Measurements from ENCODE around the gene ATP6V0D1.

ATP6V0D1 gene

DNA sequence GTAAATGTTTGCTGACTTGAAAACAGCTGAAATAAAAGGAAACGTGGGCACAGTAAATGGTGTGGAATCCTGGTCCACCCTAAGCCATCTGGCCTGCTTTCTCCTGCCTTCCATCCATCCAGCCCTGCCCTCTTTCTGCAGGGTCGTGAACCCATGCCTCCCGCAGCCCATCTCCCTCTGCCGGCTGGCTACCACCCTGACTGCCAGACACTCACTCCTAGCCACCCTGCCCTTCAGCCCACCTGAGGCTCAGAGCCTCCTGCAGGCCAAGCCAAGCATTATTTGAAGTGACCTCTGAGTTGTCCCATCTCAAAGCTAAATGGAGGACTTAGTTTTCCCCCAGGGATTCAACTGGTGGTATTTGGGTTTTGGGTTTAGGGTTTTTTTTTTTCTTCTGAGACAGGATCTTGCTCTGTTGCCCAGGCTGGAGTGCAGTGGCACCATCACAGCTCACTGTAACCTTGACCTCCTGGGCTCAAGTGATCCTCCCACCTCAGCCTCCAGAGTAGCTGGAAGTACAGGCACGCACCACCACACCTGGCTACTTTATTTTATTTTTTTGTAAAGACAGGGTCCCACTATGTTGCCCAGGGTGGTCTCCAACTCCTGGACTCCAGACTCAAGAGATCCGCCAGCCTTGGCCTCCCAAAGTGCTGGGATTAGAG, 73.0 kb downstream of the ATP6V0D1 start:
- no peak for DNase-seq (ENCODE audit: low read depth, low spot score)

- no peak for DNase-seq (ENCODE audit: low read depth, low spot score)
Measured at GRCh38 chr16:67407176-67407787, 73.7 kb downstream of the ATP6V0D1 start.

GRCh38 chr16:67406111-67406971, 74.6 kb downstream of the ATP6V0D1 start:
- DNase-seq (ENCODE audit: low read depth, low spot score), result peak; percentile 54

GRCh38 chr16:67405336-67405735, 75.6 kb downstream of the ATP6V0D1 start:
- DNase-seq (ENCODE audit: low read depth, low spot score), result no peak

GRCh38 chr16:67404740-67405226, 76.2 kb downstream of the ATP6V0D1 start:
- no peak for DNase-seq (ENCODE audit: low read depth, low spot score)

- no peak for DNase-seq (ENCODE audit: low read depth, low spot score)
Measured at GRCh38 chr16:67403976-67404555, 76.9 kb downstream of the ATP6V0D1 start.

DNA sequence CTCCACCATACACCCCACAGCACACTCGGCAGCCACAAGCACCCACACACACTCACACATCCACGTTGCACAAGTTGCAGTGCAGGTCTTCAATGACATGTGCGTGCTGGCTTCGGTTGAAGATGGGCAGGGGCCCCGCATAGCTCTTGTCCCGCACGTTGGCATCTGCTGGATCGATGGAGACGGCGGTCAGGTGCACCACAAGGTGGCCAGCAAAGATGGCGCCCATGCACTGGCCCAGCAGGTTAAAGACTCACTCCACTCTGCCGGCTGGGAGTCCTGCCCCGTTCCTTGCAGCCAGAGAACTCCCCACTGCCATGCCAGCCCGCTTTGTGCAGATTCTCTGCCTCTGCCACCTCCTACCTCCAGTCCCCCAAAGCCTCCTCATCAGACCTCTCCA, 80.1 kb downstream of the ATP6V0D1 start:
- DNase-seq (ENCODE audit: low read depth, low spot score), result no peak

DNA sequence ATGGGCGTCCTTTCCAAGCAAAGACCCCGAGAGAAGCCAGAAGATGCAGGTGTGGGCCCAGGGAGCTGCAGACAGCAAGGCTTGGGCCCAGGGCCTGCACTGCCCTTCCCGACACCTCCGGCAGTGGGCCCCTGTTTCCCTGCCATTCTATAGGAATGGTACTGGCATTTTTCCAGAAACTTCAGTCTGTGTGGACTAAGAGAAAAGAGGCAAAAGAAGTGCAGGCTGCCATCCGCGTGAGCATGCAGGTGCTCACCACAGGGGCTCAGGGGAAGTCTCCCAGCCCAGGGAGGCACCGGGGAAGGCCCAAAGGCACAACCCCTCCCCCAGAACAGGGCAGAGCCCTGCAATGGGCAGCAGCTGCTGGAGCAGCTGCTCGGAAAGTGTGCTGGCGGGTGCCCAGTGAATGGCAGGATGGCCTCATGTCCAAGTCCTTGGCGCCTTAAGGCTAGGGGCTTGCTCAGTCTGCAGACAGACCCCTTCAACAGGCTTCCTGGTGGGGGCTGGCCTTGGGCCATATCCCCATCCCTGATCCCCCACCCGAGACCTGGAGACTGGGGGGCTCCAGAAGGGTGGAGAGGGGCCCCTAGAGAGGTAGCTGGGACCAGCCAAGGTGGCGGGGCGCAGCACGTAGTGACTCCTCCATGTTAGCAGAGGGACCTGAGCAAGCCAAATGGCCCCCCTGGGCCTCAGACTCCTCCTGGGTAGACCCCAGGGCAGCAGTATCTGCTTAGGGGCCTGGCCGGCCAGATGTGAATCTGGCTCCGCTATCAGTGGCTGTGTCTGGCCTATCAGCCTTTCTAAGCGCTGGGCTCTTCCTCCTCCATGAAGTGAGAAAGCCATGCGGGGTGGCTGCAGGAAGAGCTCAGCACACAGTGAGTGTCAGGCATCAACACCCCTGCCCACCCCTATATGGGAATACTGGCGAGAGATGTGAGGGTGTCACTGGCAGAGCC, 80.9 kb downstream of the ATP6V0D1 start:
- no peak for DNase-seq (ENCODE audit: low read depth, low spot score)

DNA sequence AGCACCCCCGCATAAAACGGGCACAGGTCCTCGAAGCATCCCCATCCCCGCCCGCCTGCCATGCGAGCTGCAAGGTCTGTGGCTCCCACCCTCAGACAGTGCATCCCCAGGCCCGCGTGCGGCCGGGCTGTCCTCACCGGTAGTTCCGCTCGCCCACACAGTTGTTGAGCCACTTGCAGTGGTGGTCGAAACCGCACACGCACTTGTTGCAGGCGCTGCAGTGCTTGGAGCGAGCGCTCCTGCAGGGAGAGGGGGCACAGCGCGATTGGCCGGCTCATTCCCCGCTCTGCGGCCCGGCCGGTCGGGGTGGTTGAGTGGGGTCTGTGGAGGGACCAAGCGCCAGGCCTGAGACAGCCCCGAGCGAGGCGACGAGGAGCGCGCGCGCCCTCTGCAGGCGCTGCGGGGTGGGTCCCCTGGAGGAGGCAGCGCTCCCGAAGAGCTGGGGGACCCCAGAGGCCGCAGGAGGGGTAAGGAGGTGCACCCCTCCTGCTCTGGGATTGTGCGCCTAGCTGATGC, 81.7 kb downstream of the ATP6V0D1 start:
- DNase-seq (ENCODE audit: low read depth, low spot score), result peak; percentile 70

DNA sequence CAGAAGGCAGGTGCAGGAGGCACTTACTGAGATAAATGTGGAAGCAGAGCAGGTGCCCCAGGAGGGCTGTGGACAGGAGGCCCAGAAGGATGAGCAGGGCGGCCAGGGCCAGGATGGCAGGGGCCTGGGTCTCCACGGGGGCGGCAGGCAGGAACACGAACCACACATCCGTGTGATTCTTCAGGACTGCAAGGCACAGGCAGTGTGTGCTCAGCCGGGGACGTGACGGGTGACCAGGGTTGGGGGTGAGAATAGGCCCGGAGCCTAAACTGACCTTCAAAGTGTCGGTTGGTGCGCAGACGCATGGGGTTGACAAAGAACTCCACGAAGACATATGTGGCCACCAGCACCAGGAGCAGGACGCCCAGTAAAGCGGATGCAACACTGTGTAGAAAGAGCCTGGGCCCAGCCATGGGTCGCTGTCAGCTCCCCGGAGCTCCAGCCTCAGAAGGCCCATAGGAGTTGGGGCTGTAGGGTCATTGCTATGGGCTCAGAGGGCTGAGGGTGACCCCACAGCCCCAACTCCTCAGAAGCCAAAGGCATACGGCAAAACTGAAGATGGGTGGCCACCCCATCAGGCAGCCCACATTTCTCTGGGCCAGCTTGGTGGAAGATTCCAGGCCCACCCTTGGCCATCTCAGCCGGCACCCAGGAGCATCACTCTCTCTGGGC, 82.3 kb downstream of the ATP6V0D1 start:
- no peak for DNase-seq (ENCODE audit: low read depth, low spot score)

DNA sequence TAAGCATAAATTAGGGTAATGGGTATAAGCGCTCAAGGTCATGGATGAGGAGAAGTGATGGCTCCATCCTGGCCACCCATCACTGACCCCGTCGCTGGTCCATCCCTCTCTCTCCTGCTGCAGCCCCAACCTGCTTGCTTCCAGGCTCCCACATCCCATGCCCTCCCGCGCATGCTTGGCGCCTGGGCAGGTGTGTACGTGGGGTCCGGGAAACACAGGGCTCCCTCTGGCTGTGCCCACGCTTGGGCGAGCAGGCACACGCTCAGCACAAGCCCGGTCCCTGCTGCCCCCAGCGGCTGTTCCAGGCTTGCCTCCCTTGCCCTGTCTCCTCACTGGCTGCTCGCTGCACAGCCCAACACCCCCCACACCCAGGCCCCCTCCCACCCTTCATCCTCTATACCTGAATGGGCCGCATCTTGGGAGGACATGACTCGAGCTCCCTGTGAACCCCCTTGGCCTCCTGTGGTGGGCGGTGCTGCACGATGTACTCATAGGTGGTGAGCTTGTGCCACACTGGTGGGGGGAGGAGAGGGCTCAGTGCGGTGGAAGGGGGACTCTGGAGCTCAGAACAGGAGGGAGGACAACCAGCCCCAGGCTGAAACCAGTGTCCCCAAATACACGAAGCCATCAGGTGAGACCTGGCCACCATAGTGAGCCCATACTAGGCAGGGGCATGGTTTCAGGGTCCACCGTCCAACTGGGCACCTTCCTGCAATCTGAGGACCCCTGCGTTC, 83.0 kb downstream of the ATP6V0D1 start:
- DNase-seq (ENCODE audit: low read depth, low spot score), result no peak

DNA sequence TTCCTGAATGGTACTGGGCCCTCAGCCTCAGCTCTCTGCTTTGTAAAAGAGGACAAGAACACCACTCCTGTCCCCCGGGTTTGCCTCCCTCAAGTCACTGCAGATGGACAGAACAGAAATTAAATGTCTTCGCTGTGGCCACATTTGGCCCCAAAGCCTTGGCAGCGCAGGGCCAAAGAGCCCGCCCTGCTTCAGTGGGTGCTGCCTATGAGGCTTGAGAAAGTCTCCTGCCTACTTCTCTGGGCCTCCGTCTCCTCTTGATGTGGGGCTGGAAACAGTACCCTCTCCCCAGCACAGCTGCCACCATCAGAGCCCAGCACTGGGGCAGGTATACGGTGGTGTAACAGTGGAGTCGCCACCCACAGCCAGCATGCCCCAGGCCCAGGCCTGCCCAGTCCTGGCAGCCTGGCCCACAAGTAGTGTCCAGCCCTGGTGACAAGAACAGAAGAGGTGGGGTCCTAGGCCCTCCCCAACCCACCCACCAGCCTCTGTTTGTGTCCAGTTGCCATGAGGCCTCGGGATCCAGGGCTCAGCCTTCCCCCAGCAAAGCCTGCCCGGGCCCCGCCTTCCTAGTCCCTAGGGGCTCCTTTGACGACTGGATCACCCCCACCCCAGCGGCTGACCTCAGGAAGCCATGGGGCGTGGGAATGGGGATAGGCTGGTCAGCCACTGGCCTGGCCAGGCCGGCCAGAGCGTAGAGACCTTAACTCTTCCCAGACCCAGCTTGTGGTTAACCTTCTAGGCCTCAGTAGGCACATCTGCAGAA, 83.7 kb downstream of the ATP6V0D1 start:
- DNase-seq (ENCODE audit: low read depth, low spot score), result no peak

DNA sequence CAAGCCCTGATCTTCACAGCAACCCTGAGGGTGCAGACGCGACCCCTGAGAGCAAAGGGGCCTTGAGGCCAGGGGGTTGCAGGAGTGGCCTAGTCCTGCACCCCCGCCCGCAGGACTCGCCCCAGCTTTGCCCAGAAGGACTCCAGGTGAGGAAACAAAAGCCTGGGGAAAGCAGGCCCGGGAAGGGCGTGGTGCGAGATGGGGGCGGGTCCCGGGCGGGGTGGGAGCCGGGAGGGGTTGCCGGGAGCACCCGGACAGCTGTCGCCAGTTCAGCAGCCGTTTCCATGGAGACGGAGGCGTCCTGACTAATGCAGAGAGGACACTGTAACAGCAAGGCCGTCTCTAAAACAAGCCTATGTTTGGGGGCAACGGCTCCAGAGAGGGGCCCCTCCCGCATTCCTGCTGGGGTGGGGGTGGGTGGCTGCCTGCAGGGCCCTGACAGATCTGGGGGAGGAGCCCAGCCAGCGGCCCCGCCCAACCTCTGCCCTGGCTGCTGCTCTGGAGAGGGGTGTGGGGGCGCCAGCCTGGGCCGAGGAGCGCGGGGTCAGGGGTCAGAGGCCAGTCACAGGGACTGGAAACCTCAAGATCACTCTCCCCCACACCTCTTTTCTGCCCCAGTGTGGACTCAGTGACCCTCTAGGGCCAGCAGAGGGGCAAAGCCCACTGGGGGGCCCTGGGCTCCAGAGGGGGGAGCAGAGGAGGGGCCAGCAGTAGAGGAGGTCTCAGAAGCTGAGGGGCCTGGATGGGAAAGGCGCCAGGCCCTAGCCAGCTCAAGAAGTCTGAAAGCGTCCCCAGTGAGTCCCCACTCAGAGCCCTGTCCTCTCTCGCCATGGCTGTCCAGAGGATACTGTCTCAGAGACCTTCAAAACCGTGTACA, 84.6 kb downstream of the ATP6V0D1 start:
- peak; percentile 82 for DNase-seq (ENCODE audit: low read depth, low spot score)

DNA sequence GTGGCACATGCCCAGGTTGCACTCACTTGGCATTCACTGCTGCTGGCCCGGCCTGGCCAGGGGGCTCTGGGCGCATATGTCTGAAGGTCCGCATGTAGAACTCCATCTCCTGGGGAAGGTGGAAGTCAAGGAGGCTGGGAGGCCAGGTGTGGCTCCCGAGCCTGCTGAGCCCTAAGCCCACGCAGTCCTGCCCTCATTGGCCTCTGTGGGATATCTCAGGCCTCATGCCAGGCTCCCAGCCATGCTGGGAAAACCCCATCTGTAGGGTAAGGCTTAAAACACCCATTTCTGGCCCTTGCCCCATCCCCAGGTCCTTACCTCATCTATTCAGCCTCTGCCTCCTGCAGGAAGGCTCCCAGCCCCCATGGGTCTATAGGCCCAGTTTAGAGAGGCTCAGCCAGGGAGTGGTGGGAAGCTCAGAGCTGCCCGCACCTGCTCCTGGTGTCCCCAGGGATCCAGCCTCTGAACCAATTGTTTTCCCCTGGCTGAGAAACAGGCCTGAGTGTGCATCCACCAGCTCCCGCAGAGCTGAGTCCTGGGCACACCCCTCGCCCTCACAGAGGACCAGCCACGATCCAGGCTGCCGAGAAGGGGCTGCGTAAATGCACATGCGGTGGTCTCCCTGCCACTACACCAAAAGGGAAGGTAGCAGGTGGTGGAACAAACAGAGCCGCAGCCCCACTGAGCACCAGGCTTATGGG, 85.3 kb downstream of the ATP6V0D1 start:
- peak; percentile 24 for DNase-seq (ENCODE audit: low read depth, low spot score)

GRCh38 chr16:67395105-67395457, 85.9 kb downstream of the ATP6V0D1 start:
- no peak for DNase-seq (ENCODE audit: low read depth, low spot score)

- DNase-seq (ENCODE audit: low read depth, low spot score), result peak; percentile 35
Measured at GRCh38 chr16:67394155-67395104, 86.5 kb downstream of the ATP6V0D1 start.
